HL-60/S4 treated with retinoic acid at 250 ng/mL for 4 days and 3 days (cell line): ENCODE measurements around the gene NUCB1.

Experiments
- in situ Hi-C: fragments of 300-500 bp; cut with MboI; formaldehyde crosslinking; loops from 2 replicates; pipeline ENCODE4 v1.7.0; 2022; ENCODE audit warnings: low sequenced_read_pairs

NUCB1 gene

DNA sequence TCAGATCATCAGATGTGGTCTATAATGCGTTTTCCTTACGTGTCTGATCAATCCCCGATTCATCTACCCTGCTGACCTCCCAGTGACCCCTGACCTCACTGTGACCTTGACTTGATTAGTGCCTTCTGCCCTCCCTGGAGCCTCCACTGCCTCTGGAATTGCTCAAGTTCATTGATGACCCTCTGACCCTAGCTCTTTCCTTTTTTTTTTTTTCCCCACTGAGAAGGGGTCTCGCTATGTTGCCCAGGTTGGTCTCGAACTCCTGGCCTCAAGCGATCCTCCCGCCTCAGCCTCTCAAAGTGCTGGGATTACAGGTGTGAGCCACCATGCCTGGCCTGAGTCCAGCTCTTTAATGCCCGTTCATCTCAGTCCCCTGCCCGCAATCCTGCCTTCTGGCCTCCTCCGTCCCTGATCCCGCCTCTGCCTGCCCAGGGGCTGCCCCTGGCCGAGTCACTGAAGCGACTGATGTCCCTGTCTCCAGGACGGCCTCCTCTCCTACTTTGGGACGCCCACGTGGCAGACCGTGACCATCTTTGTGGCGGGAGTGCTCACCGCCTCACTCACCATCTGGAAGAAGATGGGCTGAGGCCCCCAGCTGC lies 61.0 kb downstream of the NUCB1 start:
- in situ Hi-C loops = loop anchor here (25.0 kb wide), 1 partner anchor 324 kb away; the partner anchor contains the start of genes CA11 and DBP

- in situ Hi-C loops = loop anchor here (25.0 kb wide), 1 partner anchor 324 kb away; the partner anchor contains the start of genes CA11 and DBP
Measured at GRCh38 chr19:48961673-48962028, 61.5 kb downstream of the NUCB1 start.

DNA sequence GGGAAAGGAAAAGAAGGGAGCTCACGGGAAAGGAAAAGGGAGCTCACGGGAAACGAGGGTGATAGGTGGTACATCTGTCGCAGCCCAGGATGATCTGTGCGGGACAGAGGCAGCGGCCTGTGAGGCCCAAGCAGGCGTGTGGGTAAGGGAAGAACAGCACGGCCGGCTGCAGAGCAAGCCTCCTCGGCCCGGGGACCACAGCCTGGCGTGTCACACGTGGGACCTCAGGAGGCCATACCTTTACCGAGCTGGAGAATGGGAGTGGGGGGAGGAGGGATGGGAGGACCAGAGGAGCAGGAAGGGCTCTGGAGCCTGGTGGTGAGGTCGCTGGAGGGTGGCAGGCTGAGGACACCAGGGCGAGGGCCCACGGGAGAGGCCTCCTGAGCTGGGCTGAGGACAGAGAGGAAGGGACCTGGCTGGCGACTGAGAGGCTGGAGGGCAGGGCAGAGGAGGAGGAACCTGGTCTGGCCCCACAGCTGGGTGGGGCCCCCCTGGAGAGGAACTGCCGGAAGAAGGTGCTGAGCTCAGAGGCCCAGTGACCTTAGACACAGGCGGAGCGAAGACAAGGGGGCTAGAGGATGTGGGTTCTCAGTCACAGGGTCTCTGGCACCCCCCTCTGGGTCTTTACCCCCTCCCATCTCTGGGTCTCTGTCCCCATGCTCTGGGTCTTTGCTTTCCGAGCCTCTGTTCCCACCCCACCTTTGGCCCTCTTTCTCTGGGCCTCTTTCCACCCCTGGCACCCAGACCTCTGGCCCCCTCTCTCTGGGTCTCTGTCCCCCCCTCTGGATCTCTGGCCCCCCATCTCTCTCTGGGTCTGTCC lies 62.1 kb downstream of the NUCB1 start:
- in situ Hi-C loops = loop anchor here (25.0 kb wide), 1 partner anchor 325 kb away; the partner anchor contains the start of genes CA11 and DBP

DNA sequence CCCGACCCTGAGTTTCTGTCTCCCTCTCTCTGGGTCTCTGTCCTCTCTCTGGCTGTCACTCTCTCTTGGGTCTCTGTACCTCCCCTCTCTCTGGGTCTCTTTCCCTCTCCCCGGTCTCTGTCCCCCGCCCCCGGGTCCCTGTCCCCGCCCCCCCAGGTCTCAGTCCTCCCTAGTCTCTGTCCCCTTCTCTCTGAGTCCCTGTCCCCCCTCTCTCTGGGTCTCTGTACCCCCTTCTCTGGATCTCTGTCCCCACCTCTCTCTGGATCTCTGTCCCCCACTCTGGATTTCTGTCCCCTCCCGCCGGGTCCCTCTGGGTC lies 62.7 kb downstream of the NUCB1 start:
- in situ Hi-C loops = loop anchor here (25.0 kb wide), 1 partner anchor 326 kb away; the partner anchor contains the start of genes CA11 and DBP

DNA sequence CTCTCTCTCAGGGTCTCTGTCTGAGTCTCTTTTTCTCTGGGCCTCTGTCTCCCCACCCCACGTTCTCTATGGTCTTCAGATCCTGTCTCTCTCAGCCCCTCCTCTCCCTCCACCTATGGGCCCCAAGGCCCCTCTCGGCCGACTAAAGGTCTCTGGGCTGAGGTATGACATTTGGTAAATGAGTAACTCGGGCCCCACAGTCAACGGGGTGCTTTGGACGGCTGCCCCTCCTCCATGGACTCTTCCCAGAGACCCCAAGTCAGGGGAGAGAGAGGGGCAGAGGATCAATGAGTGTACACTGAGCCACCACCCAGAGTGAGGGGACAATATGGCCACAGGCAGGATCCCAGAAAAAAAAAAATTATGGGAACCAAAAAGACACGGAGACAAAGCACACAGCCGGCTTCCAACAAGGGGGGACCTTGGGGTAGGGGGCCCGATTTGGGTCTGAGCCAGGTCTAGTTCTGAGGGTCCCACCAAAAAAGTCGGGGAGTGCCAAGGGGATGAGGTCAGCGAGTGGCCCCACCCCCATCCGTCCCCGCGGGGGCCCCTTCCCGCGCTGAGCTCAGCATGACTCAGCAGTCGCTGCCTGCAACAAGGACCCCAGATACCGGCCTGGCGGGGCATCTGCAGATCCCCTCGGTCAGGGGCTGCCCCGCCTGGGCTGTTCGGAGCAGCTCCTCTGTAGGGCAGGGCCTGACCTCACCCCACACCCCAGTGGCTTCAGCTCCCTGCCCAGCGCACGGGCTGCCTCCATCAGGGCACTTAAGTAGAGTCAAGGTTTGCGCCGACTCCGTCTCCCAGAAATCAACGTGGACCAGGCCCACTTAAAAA lies 63.5 kb downstream of the NUCB1 start:
- in situ Hi-C loops = loop anchor here (25.0 kb wide), 1 partner anchor 326 kb away; the partner anchor contains the start of genes CA11 and DBP

DNA sequence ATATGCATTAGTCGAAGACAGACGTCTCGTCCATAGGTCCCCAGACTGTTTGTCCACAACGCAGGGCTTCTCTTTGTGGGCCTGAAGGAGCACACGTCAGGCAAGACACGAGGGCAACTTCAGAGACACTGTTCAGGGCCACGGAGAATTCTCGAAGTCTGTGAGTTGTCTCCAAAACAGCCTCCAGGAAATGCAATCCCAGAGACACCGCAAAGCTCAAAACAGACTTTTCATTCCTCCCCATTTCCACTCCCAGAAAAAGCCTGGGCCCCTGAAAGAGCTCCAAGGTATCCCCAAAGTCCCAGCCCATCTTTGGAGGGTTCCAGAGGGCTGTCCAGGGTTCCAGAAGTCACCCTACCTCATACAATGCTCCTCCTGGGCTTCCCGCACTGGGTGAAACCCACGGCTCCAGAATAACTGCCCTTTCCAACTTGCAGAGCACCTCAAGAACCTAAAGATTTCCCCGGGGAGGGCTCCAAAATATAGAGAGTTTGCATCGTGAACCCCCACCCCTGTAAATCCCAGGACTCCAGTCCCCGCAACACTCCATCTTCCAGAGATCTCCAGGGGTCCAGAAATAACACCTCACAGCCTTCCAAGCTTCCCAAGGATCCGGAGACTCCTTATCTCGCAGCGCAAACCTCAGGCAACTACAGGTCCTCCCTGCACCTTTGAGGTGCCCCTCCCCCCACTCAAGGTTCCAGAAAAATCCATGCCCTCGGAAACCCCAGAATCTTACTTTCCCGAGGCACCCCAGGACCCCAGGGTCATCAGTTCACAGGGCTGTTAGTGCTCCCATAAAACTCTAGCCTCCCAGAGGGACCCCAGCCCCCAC lies 64.3 kb downstream of the NUCB1 start:
- in situ Hi-C loops = loop anchor here (25.0 kb wide), 1 partner anchor 327 kb away; the partner anchor contains the start of genes CA11 and DBP

DNA sequence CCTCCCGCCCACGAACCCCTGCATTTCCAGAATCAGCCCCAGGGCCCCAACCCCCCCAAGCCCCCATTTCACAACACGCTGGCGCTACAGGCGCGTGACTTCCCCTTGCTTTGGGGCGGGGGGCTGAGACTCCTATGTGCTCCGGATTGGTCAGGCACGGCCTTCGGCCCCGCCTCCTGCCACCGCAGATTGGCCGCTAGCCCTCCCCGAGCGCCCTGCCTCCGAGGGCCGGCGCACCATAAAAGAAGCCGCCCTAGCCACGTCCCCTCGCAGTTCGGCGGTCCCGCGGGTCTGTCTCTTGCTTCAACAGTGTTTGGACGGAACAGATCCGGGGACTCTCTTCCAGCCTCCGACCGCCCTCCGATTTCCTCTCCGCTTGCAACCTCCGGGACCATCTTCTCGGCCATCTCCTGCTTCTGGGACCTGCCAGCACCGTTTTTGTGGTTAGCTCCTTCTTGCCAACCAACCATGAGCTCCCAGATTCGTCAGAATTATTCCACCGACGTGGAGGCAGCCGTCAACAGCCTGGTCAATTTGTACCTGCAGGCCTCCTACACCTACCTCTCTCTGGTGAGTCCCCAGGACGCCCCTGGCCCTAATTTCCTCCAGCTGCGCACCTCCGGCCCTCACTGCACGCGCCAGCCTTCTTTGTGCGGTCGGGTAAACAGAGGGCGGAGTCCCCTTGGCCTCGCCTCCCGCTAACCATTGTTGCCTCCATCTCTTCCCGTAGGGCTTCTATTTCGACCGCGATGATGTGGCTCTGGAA lies 65.1 kb downstream of the NUCB1 start, which contains the start of gene FTL:
Gene FTL (plus strand): TSS at position 270 of the 766 bp plus-strand sequence. CDS start 199 bp downstream, at position 469.
- in situ Hi-C loops = loop anchor here (25.0 kb wide), 1 partner anchor 328 kb away; the partner anchor contains the start of genes CA11 and DBP

GRCh38 chr19:48965806-48966540 lies 65.9 kb downstream of the NUCB1 start:
- in situ Hi-C loops = loop anchor here (25.0 kb wide), 1 partner anchor 329 kb away; the partner anchor contains the start of genes CA11 and DBP

DNA sequence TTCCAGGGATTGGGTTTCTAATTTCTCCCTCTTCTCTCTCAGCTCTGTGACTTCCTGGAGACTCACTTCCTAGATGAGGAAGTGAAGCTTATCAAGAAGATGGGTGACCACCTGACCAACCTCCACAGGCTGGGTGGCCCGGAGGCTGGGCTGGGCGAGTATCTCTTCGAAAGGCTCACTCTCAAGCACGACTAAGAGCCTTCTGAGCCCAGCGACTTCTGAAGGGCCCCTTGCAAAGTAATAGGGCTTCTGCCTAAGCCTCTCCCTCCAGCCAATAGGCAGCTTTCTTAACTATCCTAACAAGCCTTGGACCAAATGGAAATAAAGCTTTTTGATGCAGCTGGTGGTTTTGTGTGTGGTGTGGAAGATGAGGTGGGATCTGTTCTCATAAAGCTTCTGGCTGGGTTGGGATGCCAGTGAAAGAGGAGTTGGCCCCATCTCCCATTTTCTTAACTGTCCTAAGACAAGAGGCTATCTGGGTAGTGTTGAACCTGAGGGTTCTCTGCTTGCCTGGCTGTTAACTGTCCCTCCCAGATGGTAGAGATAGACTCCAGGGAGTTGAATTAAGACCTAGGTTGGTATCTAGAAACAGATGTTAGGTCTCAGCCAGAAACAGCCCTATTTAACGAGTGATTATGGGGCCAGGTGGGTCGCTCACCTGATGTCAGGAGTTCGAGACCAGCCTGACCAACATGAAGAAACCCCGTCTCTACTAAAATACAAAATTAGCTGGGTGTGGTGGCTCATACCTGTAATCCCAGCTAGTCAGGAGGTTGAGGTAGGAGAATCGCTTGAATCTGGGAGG lies 66.6 kb downstream of the NUCB1 start:
- in situ Hi-C loops = loop anchor here (25.0 kb wide), 1 partner anchor 329 kb away; the partner anchor contains the start of genes CA11 and DBP

GRCh38 chr19:48967346-48968178 lies 67.5 kb downstream of the NUCB1 start:
- in situ Hi-C loops = loop anchor here (25.0 kb wide), 1 partner anchor 330 kb away; the partner anchor contains the start of genes CA11 and DBP

DNA sequence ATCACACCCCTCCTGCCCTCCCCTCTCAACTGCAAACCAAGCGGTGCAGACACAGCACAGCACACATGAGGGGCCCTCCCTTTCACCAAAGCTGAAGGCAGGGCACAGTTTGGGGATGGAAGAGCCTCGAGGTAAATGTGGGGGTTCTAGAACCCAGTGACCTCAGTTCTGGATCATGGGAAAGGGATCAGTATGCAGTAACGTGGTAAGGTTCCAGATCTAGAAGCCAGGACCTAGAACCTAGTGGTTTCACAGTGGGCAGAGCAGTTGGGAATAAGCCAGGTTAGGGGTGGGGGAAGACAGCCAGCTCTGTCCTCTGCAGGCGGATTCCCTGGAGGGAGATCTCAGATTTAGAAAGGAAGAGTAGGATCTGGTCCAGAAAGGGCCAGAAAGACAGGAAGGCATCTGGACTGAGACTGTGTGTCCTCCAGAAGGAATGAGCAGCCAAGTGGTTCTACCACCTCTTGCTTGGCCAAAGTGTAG lies 68.1 kb downstream of the NUCB1 start:
- in situ Hi-C loops = loop anchor here (25.0 kb wide), 1 partner anchor 331 kb away; the partner anchor contains the start of genes CA11 and DBP

DNA sequence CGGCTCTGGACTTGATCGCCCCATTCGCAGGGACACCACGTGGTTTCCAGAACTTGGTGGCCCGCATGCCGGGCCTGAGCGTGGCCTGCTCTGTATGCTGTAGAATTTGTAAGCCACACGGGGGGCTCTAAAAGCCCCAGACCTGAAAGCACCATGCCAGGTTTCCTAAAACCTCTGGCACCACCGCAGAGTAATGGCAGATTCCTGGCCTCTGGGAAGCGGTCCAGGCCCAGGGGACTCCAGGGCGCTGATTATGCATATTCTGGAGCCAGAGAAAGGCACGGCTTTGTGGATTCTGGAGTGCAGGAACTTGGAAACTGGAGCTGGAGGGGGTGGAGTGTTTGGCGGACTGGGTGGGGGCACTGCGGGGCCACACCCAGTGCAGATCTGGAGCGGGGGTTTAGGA lies 68.7 kb downstream of the NUCB1 start:
- in situ Hi-C loops = loop anchor here (25.0 kb wide), 1 partner anchor 332 kb away; the partner anchor contains the start of genes CA11 and DBP

DNA sequence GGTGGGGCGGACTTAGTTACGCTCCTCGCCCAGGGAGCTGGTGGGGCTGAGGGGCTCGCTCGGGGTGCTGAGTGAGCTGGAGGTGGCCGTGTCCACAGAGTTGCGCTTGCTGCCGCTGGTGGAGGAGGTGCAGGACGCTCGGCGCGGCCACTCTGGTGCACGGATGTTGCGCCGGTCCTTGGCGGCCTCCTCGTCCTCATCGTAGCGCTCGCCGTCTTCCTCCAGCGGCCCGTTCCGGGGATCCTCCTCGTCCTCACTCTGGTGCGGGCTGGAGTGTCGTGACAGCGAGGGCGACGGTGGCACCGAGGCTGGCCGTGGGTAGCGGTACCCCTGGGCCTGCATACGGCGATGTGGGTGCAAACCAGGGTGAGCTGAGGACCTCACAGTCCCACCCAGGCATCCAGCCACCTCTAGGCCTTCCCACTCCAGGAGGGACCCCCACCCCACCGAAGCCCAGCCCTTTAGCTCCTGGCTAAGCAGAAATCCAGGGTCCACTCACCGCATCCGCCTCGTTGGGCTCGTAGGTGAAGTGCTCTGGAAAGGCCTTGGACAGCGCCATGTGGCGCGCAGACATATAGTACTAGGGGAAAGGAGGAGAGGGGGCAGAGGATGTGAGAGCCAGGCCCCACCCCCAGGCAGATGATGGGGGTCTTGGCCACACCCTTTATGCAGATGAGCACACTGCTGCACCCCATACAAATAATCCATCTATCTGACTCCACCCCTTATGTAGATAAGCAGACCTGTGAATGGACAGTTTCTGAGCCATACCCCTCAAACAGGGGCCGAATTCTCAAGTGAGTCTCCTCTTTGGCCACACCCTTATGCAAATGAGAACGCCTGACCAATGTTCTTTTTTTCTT lies 69.4 kb downstream of the NUCB1 start:
- in situ Hi-C loops = loop anchor here (25.0 kb wide), 1 partner anchor 332 kb away; the partner anchor contains the start of genes CA11 and DBP

DNA sequence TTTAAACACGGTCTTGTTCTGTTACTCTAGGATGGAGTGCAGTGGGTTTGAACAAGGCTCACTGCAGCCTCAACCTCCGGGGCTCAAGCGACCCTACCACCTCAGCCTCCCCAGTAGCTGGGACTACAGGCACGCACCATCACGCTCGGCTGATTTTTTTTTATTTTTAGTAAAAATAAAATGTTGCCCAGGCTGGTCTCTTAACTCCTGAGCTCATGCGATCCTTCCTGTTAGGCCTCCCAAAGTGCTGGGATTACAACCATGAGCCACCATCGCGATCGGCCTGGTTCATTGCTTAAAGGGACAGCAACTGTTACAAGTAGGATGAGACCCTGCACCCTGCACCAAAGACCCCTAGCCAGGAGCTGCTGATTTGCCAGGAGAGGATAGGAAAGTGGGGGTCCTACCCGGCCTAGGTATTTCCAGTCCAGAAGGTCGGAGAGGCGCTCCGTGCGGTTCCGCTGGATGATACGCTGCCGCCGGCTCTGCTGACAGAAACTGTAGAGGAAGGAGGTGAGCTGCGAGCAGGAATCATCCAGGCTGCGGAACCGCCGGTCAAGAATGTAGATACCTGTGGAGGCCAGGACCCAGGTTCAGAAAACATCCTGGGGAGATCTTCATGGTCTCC lies 70.1 kb downstream of the NUCB1 start:
- in situ Hi-C loops = loop anchor here (25.0 kb wide), 1 partner anchor 333 kb away; the partner anchor contains the start of genes CA11 and DBP
